Measurements from ENCODE around the gene BPI.
A peak's percentile ranks its signal among the peaks of the same experiment; 100 is the strongest.
"Not testable (repeated sequence)": the region's sequence is repeated elsewhere in the genome, so short reads cannot be mapped to it uniquely, and the experiment has no call there.

BPI gene

GRCh38 chr20:38278131-38278530 lies 25.8 kb upstream of the BPI start:
- no peak for TF ChIP-seq POLR2AphosphoS5 (IDR thresholded peaks at IDR 0.05; ENCODE audit: low read depth)
- no peak for TF ChIP-seq CTCF (IDR thresholded peaks at IDR 0.05; ENCODE audit: insufficient read depth, low read length)
- TF ChIP-seq REST (IDR thresholded peaks at IDR 0.05; ENCODE audit: insufficient replicate concordance, low read depth) = no peak
- TF ChIP-seq GABPA (IDR thresholded peaks at IDR 0.05; ENCODE audit: low read depth) = no peak
- TF ChIP-seq SPI1 (IDR thresholded peaks at IDR 0.05; ENCODE audit: borderline replicate concordance, low read depth) = no peak
- no peak for DNase-seq (ENCODE audit: low read depth in 1 of 2, low spot score in 1 of 2)
- H3K27me3 ChIP-seq (ENCODE audit: insufficient read depth, poor library complexity, severe bottlenecking) = no peaks in the 10 kb centered on the region
- H3K27ac ChIP-seq (replicated peaks) = no peak overlapping the region
- H3K4me3 ChIP-seq (replicated peaks; ENCODE audit: insufficient read depth, low read length) = no peak overlapping the region

GRCh38 chr20:38278763-38279162 lies 25.2 kb upstream of the BPI start:
- H3K4me3 ChIP-seq (replicated peaks; ENCODE audit: insufficient read depth, low read length) = no peak overlapping the region
- DNase-seq (ENCODE audit: low read depth in 1 of 2, low spot score in 1 of 2) = peak in 1 of 2 experiments; percentile 39
- TF ChIP-seq SPI1 (IDR thresholded peaks at IDR 0.05; ENCODE audit: borderline replicate concordance, low read depth) (peak; percentile 50; the same call in 1 of the 2 replicates), CTCF (IDR thresholded peaks at IDR 0.05; ENCODE audit: insufficient read depth, low read length) (no peak)
- H3K27ac ChIP-seq (replicated peaks) = no peak overlapping the region
- no peaks in the 10 kb centered on the region for H3K27me3 ChIP-seq (ENCODE audit: insufficient read depth, poor library complexity, severe bottlenecking)

- H3K27ac ChIP-seq (replicated peaks); DNase-seq (ENCODE audit: low read depth in 1 of 2, low spot score in 1 of 2); H3K27me3 ChIP-seq (ENCODE audit: insufficient read depth, poor library complexity, severe bottlenecking); H3K4me3 ChIP-seq (replicated peaks; ENCODE audit: insufficient read depth, low read length): not testable (repeated sequence)
Measured at GRCh38 chr20:38281176-38281915, 22.6 kb upstream of the BPI start.

- Histone ChIP-seq H3K27ac (replicated peaks) (no peak overlapping the region), H3K4me3 (replicated peaks; ENCODE audit: insufficient read depth, low read length) (no peak overlapping the region), H3K27me3 (ENCODE audit: insufficient read depth, poor library complexity, severe bottlenecking) (no peaks in the 10 kb centered on the region)
- TF ChIP-seq REST (IDR thresholded peaks at IDR 0.05; ENCODE audit: insufficient replicate concordance, low read depth) (no peak), GABPA (IDR thresholded peaks at IDR 0.05; ENCODE audit: low read depth) (no peak), SPI1 (IDR thresholded peaks at IDR 0.05; ENCODE audit: borderline replicate concordance, low read depth) (no peak), POLR2AphosphoS5 (IDR thresholded peaks at IDR 0.05; ENCODE audit: low read depth) (no peak), CTCF (IDR thresholded peaks at IDR 0.05; ENCODE audit: insufficient read depth, low read length) (no peak)
- no peak for DNase-seq (ENCODE audit: low read depth in 1 of 2, low spot score in 1 of 2)
Measured at GRCh38 chr20:38283236-38283635, 20.7 kb upstream of the BPI start.

GRCh38 chr20:38284066-38284650 lies 19.8 kb upstream of the BPI start:
- not testable (repeated sequence) for H3K4me3 ChIP-seq (replicated peaks; ENCODE audit: insufficient read depth, low read length); H3K27me3 ChIP-seq (ENCODE audit: insufficient read depth, poor library complexity, severe bottlenecking); DNase-seq (ENCODE audit: low read depth in 1 of 2, low spot score in 1 of 2); H3K27ac ChIP-seq (replicated peaks)

Data from HL-60 (cell line).